SK-N-MC (cell line): ENCODE measurements around the gene ARPC5L.

Experiments
- EZH2 ChIP-seq: fragments of 200-600 bp; sonication (generic); IDR thresholded peaks from one replicate; pipeline ENCODE4 v1.6.1; 2017; ENCODE audit warnings: antibody characterized with exemption
- POLR2AphosphoS5 ChIP-seq: IDR thresholded peaks from 2 replicates; pipeline ENCODE4 v1.6.1; 2012; ENCODE audit warnings: mild to moderate bottlenecking, low read depth, low read length, borderline replicate concordance

DNA sequence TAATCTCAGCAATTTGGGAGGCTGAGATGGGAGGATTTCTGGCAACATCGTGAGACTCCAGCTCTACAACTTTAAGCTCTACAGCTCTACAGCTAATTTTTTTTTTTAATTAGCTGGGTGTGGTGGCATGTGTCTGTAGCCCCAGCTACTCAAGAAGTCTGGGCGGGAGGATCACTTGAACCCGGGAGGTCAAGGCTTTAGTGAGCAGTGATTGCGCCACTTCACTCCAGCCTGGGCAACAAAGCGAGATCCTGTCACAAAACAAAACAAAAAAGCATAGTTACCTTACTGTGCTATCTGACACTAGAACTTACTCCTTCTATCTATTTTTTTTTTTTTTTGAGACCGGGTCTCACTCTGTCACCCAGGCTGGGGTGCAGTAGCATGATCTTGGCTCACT is 15.0 kb upstream of the ARPC5L start:
- no peak for TF ChIP-seq EZH2
- no peak for TF ChIP-seq POLR2AphosphoS5
